ENCODE results near the gene CD59.
A peak's percentile ranks its signal among the peaks of the same experiment; 100 is the strongest.
"Not testable (repeated sequence)": the region's sequence is repeated elsewhere in the genome, so short reads cannot be mapped to it uniquely, and the experiment has no call there.

CD59 gene

GRCh38 chr11:33692541-33692940 lies 43.7 kb downstream of the CD59 start:
- no peak for DNase-seq (ENCODE audit: low read depth, low spot score)

- DNase-seq (ENCODE audit: low read depth, low spot score), result peak; percentile 30
Observed at GRCh38 chr11:33692013-33692504, 44.2 kb downstream of the CD59 start.

- DNase-seq (ENCODE audit: low read depth, low spot score), result peak; percentile 90
Observed at GRCh38 chr11:33691066-33691864, 45.0 kb downstream of the CD59 start.

GRCh38 chr11:33690290-33691065 lies 45.7 kb downstream of the CD59 start:
- no peak for DNase-seq (ENCODE audit: low read depth, low spot score)

GRCh38 chr11:33689501-33689900 lies 46.7 kb downstream of the CD59 start:
- no peak for DNase-seq (ENCODE audit: low read depth, low spot score)

- DNase-seq (ENCODE audit: low read depth, low spot score), result no peak
Observed at GRCh38 chr11:33689085-33689484, 47.1 kb downstream of the CD59 start.

- DNase-seq (ENCODE audit: low read depth, low spot score), result peak; percentile 49
Observed at GRCh38 chr11:33687733-33688479, 48.3 kb downstream of the CD59 start.

- DNase-seq (ENCODE audit: low read depth, low spot score), result no peak
Observed at GRCh38 chr11:33685082-33685481, 51.1 kb downstream of the CD59 start.

GRCh38 chr11:33684003-33684706 lies 52.1 kb downstream of the CD59 start:
- no peak for DNase-seq (ENCODE audit: low read depth, low spot score)

GRCh38 chr11:33682446-33682845 lies 53.8 kb downstream of the CD59 start:
- peak; percentile 67 for DNase-seq (ENCODE audit: low read depth, low spot score)

GRCh38 chr11:33682019-33682418 lies 54.2 kb downstream of the CD59 start:
- DNase-seq (ENCODE audit: low read depth, low spot score), result no peak

GRCh38 chr11:33678616-33679015 lies 57.6 kb downstream of the CD59 start:
- DNase-seq (ENCODE audit: low read depth, low spot score), result not testable (repeated sequence)

GRCh38 chr11:33674035-33674814 lies 62.0 kb downstream of the CD59 start:
- DNase-seq (ENCODE audit: low read depth, low spot score), result no peak

GRCh38 chr11:33672273-33672672 lies 64.0 kb downstream of the CD59 start:
- no peak for DNase-seq (ENCODE audit: low read depth, low spot score)

GRCh38 chr11:33670250-33671011 lies 65.8 kb downstream of the CD59 start:
- no peak for DNase-seq (ENCODE audit: low read depth, low spot score)

GRCh38 chr11:33669598-33670249 lies 66.5 kb downstream of the CD59 start:
- DNase-seq (ENCODE audit: low read depth, low spot score), result no peak

GRCh38 chr11:33668951-33669596 lies 67.1 kb downstream of the CD59 start:
- DNase-seq (ENCODE audit: low read depth, low spot score), result no peak

GRCh38 chr11:33668468-33668825 lies 67.8 kb downstream of the CD59 start:
- DNase-seq (ENCODE audit: low read depth, low spot score), result no peak
